Cerebellar nuclear complex (tissue), 1 donor: ENCODE data around the gene LMO7.
"Not testable (repeated sequence)": the region's sequence is repeated elsewhere in the genome, so short reads cannot be mapped to it uniquely, and the experiment has no call there.

Source experiments
- DNase-seq, 2 experiments: peaks; one replicate each; lab custom pipeline; 2025; lab: John Stamatoyannopoulos, UW

The LMO7 gene

GRCh38 chr13:75743072-75743471 is 106.9 kb downstream of the LMO7 start:
- DNase-seq = not testable (repeated sequence)

GRCh38 chr13:75744127-75744526 is 108.0 kb downstream of the LMO7 start:
- DNase-seq = no peak

GRCh38 chr13:75745387-75745786 is 109.3 kb downstream of the LMO7 start:
- no peak for DNase-seq

- DNase-seq = no peak
Measured at GRCh38 chr13:75748874-75749273, 112.7 kb downstream of the LMO7 start.

GRCh38 chr13:75749407-75749806 is 113.3 kb downstream of the LMO7 start:
- no peak for DNase-seq

GRCh38 chr13:75751350-75751749 is 115.2 kb downstream of the LMO7 start:
- no peak for DNase-seq

GRCh38 chr13:75752826-75753225 is 116.7 kb downstream of the LMO7 start:
- no peak for DNase-seq

- DNase-seq = no peak
Measured at GRCh38 chr13:75754936-75755335, 118.8 kb downstream of the LMO7 start.

GRCh38 chr13:75757336-75757735 is 121.2 kb downstream of the LMO7 start:
- DNase-seq = no peak

GRCh38 chr13:75759531-75759930 is 123.4 kb downstream of the LMO7 start:
- no peak for DNase-seq

- DNase-seq = no peak
Measured at GRCh38 chr13:75760131-75761021, 124.2 kb downstream of the LMO7 start.

GRCh38 chr13:75761369-75761768 is 125.2 kb downstream of the LMO7 start:
- DNase-seq = no peak

GRCh38 chr13:75762076-75762937 is 126.2 kb downstream of the LMO7 start:
- no peak for DNase-seq

- DNase-seq = no peak
Measured at GRCh38 chr13:75762955-75763354, 126.8 kb downstream of the LMO7 start.

- no peak for DNase-seq
Measured at GRCh38 chr13:75763512-75763911, 127.4 kb downstream of the LMO7 start.

- no peak for DNase-seq
Measured at GRCh38 chr13:75764251-75764925, 128.3 kb downstream of the LMO7 start.

GRCh38 chr13:75764926-75765310 is 128.8 kb downstream of the LMO7 start:
- no peak for DNase-seq

- no peak for DNase-seq
Measured at GRCh38 chr13:75766636-75767035, 130.5 kb downstream of the LMO7 start.

- DNase-seq = no peak
Measured at GRCh38 chr13:75769141-75769905, 133.2 kb downstream of the LMO7 start.

- DNase-seq = no peak
Measured at GRCh38 chr13:75770164-75770563, 134.0 kb downstream of the LMO7 start.

GRCh38 chr13:75770592-75771011 is 134.5 kb downstream of the LMO7 start:
- no peak for DNase-seq

- no peak for DNase-seq
Measured at GRCh38 chr13:75771226-75771625, 135.1 kb downstream of the LMO7 start.
